Smooth muscle cell (in vitro differentiated cells): ENCODE data around the gene TMC8. TPM values are rescaled to one million over a fixed set of nuclear protein-coding genes. Genes with fewer than 3 reads are reported as not detected.

Experiments used
- DNase-seq: peaks from one replicate; lab custom pipeline; 2025; ENCODE audit not compliant: unreplicated experiment; lab: John Stamatoyannopoulos, UW
- H2AFZ ChIP-seq: fragments of 200-600 bp; sonication (generic); 2 replicates; pipeline ENCODE4 v1.6.0; 2016; ENCODE audit warnings: antibody characterized with exemption, low read depth, mild to moderate bottlenecking
- H3F3A ChIP-seq: fragments of 200-600 bp; sonication (generic); 2 replicates; pipeline ENCODE4 v1.6.0; 2017; ENCODE audit warnings: antibody characterized with exemption, low read depth
- H3K27ac ChIP-seq: fragments of 200-600 bp; sonication (generic); 2 replicates; pipeline ENCODE4 v1.5.1; 2016; ENCODE audit warnings: low read depth, mild to moderate bottlenecking
- H3K27me3 ChIP-seq: fragments of 200-600 bp; sonication (generic); 2 replicates; pipeline ENCODE4 v1.6.1; 2016; ENCODE audit warnings: low read depth, mild to moderate bottlenecking
- H3K36me3 ChIP-seq: fragments of 200-600 bp; sonication (generic); 2 replicates; pipeline ENCODE4 v1.5.1; 2016; ENCODE audit warnings: low read depth
- H3K4me1 ChIP-seq: fragments of 200-600 bp; sonication (generic); 2 replicates; pipeline ENCODE4 v1.5.1; 2016; ENCODE audit warnings: low read depth
- H3K4me2 ChIP-seq: fragments of 200-600 bp; sonication (generic); 2 replicates; pipeline ENCODE4 v1.6.0; 2016; ENCODE audit warnings: mild to moderate bottlenecking
- H3K4me3 ChIP-seq: fragments of 200-600 bp; sonication (generic); 2 replicates; pipeline ENCODE4 v1.5.1; 2016; ENCODE audit warnings: mild to moderate bottlenecking
- H3K79me2 ChIP-seq: fragments of 200-600 bp; sonication (generic); 2 replicates; pipeline ENCODE4 v1.6.0; 2016; ENCODE audit warnings: low read depth, mild to moderate bottlenecking
- H3K9ac ChIP-seq: fragments of 200-600 bp; sonication (generic); 2 replicates; pipeline ENCODE4 v1.6.0; 2016; ENCODE audit warnings: low read depth
- H3K9me3 ChIP-seq: fragments of 200-600 bp; sonication (generic); replicated peaks from 2 replicates; pipeline ENCODE4 v1.5.1; 2016; ENCODE audit warnings: low read depth
- H4K20me1 ChIP-seq: fragments of 200-600 bp; sonication (generic); 2 replicates; pipeline ENCODE4 v1.6.0; 2016; ENCODE audit warnings: low read depth
- CTCF ChIP-seq: fragments of 200-600 bp; sonication (generic); IDR thresholded peaks from 2 replicates; pipeline ENCODE4 v1.5.1; 2017; ENCODE audit warnings: borderline replicate concordance, mild to moderate bottlenecking, antibody characterized with exemption; ENCODE audit not compliant: insufficient read depth, poor library complexity, severe bottlenecking
- WGBS: methylation state at CpG from one replicate; pipeline ENCODE4 v1.1.7; 2016; ENCODE audit warnings: low lambda C conversion rate; 5-methylcytosine and 5-hydroxymethylcytosine counted together
- polyA plus RNA-seq: library from polyadenylated mRNA; unstranded; fragments of >200 nt; fragmentation: Nextera tagmentation; extraction: Ambion mirVana; gene quantifications from 2 replicates; pipeline ENCODE4 v1.2.1, GENCODE V29; 2016
- total RNA-seq: library from RNA; depleted of rRNA; stranded (reverse); fragments of >200 nt; gene quantifications from 2 replicates; pipeline ENCODE4 v1.2.3, GENCODE V29; 2014

The TMC8 gene
- total and polyA plus RNA-seq, 2 experiments from 2014 or later: 0.27 to 0.38 TPM

- peaks cover 13% of the 10 kb centered on the region for H3K4me1 ChIP-seq
- no peak for DNase-seq
- H3K36me3 ChIP-seq: no peaks in the 10 kb centered on the region
- H3K9ac ChIP-seq: no peak overlapping the region
- no peak overlapping the region for H3K27ac ChIP-seq
- no peaks in the 10 kb centered on the region for H3F3A ChIP-seq
- H3K27me3 ChIP-seq: peaks cover 18% of the 10 kb centered on the region
- WGBS: 92% methylated on average over 3 of the region's 4 CpGs
- H3K9me3 ChIP-seq: no peaks in the 10 kb centered on the region
- H3K4me2 ChIP-seq: peak overlapping the region; percentile 99
- no peak for TF ChIP-seq CTCF
- no peak overlapping the region for H2AFZ ChIP-seq
- peak overlapping the region; percentile 91 for H3K4me3 ChIP-seq
- no peaks in the 10 kb centered on the region for H4K20me1 ChIP-seq
- H3K79me2 ChIP-seq: no peaks in the 10 kb centered on the region
Measured at GRCh38 chr17:78129351-78130089, 1.1 kb upstream of the TMC8 start.

- H3K4me3 ChIP-seq: no peak overlapping the region
- no peak overlapping the region for H3K4me2 ChIP-seq
- H3K9ac ChIP-seq: no peak overlapping the region
- H3K4me1 ChIP-seq: peaks cover 13% of the 10 kb centered on the region
- no peak overlapping the region for H2AFZ ChIP-seq
- no peaks in the 10 kb centered on the region for H4K20me1 ChIP-seq
- no peaks in the 10 kb centered on the region for H3K9me3 ChIP-seq
- H3F3A ChIP-seq: no peaks in the 10 kb centered on the region
- DNase-seq: no peak
- peaks cover 18% of the 10 kb centered on the region for H3K27me3 ChIP-seq
- no peak for TF ChIP-seq CTCF
- H3K79me2 ChIP-seq: no peaks in the 10 kb centered on the region
- no peaks in the 10 kb centered on the region for H3K36me3 ChIP-seq
- 70% methylated on average over 5 of the region's 5 CpGs for WGBS
- H3K27ac ChIP-seq: no peak overlapping the region
Measured at GRCh38 chr17:78130090-78130436, 508 bp upstream of the TMC8 start.

GRCh38 chr17:78131172-78132083 is 857 bp downstream of the TMC8 start:
- peaks cover 18% of the 10 kb centered on the region for H3K27me3 ChIP-seq
- no peaks in the 10 kb centered on the region for H3F3A ChIP-seq
- peak overlapping the region; percentile 70 for H3K4me2 ChIP-seq
- no peaks in the 10 kb centered on the region for H4K20me1 ChIP-seq
- no peak for DNase-seq
- no peaks in the 10 kb centered on the region for H3K36me3 ChIP-seq
- no peaks in the 10 kb centered on the region for H3K79me2 ChIP-seq
- no peak overlapping the region for H3K27ac ChIP-seq
- peak overlapping the region; percentile 30 for H3K4me3 ChIP-seq
- H3K4me1 ChIP-seq: peaks cover 13% of the 10 kb centered on the region
- H3K9me3 ChIP-seq: no peaks in the 10 kb centered on the region
- no peak for TF ChIP-seq CTCF
- H2AFZ ChIP-seq: no peak overlapping the region
- H3K9ac ChIP-seq: no peak overlapping the region
- 42% methylated on average over 32 of the region's 74 CpGs for WGBS
